Measurements from ENCODE around the gene MMP28. TPM values are rescaled to one million over a fixed set of nuclear protein-coding genes. Genes with fewer than 3 reads are reported as not detected.

MMP28 gene
- total and polyA plus RNA-seq, 2 of the 4 experiments (the other 2 are of a cell fraction), result 0.18 TPM; not detected in 1

DNA sequence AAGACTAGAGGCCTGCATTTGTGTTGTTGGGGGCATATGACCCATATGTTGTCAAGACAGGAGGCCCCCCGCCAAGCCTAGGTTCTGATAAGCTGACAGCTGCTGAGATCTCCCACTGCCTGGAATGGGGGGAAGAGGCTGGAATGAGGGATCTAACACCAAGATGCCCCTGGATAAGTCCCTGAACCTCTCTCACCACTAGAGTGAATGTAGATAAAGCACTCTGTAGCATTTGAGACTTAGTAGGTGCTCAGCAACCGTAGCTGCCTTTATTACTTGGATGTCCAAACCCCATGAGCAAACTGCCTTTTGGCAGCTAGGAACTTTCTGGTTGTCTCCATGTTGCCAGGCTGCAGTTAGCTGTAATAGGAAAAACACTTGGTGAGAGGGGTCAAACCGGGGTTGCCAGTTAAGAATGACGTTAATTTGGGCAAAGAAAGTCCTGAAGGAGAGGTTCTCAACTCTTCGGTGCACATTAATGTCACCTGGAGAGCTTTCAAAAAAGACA, 68.4 kb downstream of the MMP28 start:
- no peak overlapping the region for H3K4me3 ChIP-seq (ENCODE audit: insufficient read depth, low read depth, low read length)
- ATAC-seq (ENCODE audit: low read depth) (no peak), DNase-seq (no peak)
- peak overlapping the region; percentile 90; the same call in 1 of the 2 replicates for H3K27ac ChIP-seq (ENCODE audit: insufficient read depth, low read length)
- H4K91ac ChIP-seq (ENCODE audit: insufficient read depth, low read depth, low read length), result no peak overlapping the region
- H4K20me1 ChIP-seq (ENCODE audit: insufficient read depth, low read length), result peaks cover 13% of the 10 kb centered on the region; the same call in 1 of the 2 replicates
- dilution Hi-C loops (cut with HindIII; ENCODE audit: low sequenced_read_pairs, unreplicated experiment), result no loop called here
- ChIA-PET POLR2A (ENCODE audit: unreplicated experiment) (interaction anchor here (0.6 kb wide), 1 partner anchor 80 kb away, joined by 3 read pairs; no protein-coding TSS in a partner anchor), CTCF (interaction anchor here (0.6 kb wide), 1 partner anchor 114 kb away, joined by 3 read pairs; no protein-coding TSS in a partner anchor)
- WGBS, 2 experiments (ENCODE audit: extremely low coverage in 2 of 2, insufficient read length in 1 of 2), result 100% methylated on average over 2 of the region's 5 CpGs; no CpG with 5 or more reads in 1 of the 2 experiments
- in situ Hi-C loops (cut with MboI; ENCODE audit: low sequenced_read_pairs), result loop anchor here (25.0 kb wide), 1 partner anchor 365 kb away; the partner anchor contains the start of gene SLFN11
- H3K4ac ChIP-seq (ENCODE audit: low read depth, low read length), result peak overlapping the region; percentile 73
- peak overlapping the region; percentile 56 for H3K9ac ChIP-seq (ENCODE audit: low read depth, low read length)
- H3K9me3 ChIP-seq (ENCODE audit: control insufficient read depth, insufficient read depth, low read length), result no peaks in the 10 kb centered on the region
- H3K36me3 ChIP-seq (ENCODE audit: control insufficient read depth, insufficient read depth, low read length), result peaks cover 16% of the 10 kb centered on the region
- peak overlapping the region; percentile 15 for H2BK5ac ChIP-seq (ENCODE audit: low read depth, low read length, poor library complexity, severe bottlenecking)
- H2BK15ac ChIP-seq (ENCODE audit: low read depth, low read length), result no peak overlapping the region
- H2AK5ac ChIP-seq (ENCODE audit: low read depth, low read length), result peak overlapping the region; percentile 36; the same call in 1 of the 2 replicates
- H3K9me1 ChIP-seq (ENCODE audit: insufficient read depth, low read length), result peaks cover 18% of the 10 kb centered on the region
- H2BK20ac ChIP-seq (ENCODE audit: low read depth, low read length), result no peak overlapping the region
- peak overlapping the region; percentile 28; the same call in 1 of the 2 replicates for H3K23ac ChIP-seq (ENCODE audit: low read depth, low read length)
- H4K8ac ChIP-seq (ENCODE audit: low read depth in 2 of 2, low read length in 2 of 2), result peak overlapping the region in 1 of 2 experiments; percentile 19; a peak in 1 of 4 replicates
- H3K4me1 ChIP-seq (ENCODE audit: control insufficient read depth, insufficient read depth, low read length), result peaks cover 18% of the 10 kb centered on the region
- peak overlapping the region; percentile 50 for H3K4me2 ChIP-seq (ENCODE audit: low read depth, low read length)
- peak overlapping the region; percentile 58 for H4K5ac ChIP-seq (ENCODE audit: low read depth, low read length)
- H3K56ac ChIP-seq (ENCODE audit: extremely low read depth, insufficient read depth, low read length), result no peak overlapping the region
- no peaks in the 10 kb centered on the region for H3K27me3 ChIP-seq (ENCODE audit: control insufficient read depth, insufficient read depth, low read length)
- H3K14ac ChIP-seq (replicated peaks; ENCODE audit: low read depth, low read length), result peak overlapping the region; percentile 54
- H3K79me1 ChIP-seq (ENCODE audit: low read depth in 1 of 2, low read length in 2 of 2), result peaks cover 0 to 24% of the 10 kb centered on the region in 2 experiments; a peak in 2 of 4 replicates
- peak overlapping the region; percentile 49 for H3K18ac ChIP-seq (ENCODE audit: low read depth, low read length)
- intact Hi-C loops (cut with micrococcal nuclease), result no loop called here
- H2AFZ ChIP-seq (replicated peaks; ENCODE audit: low read length, poor library complexity), result no peak overlapping the region
- no TSS peak for BruUV-seq (replicated peaks)
- no peak overlapping the region for H2BK120ac ChIP-seq (ENCODE audit: low read depth, low read length)
- TF ChIP-seq FOS (IDR thresholded peaks at IDR 0.05; ENCODE audit: low read depth, low read length), result no peak
- TF ChIP-seq MXI1 (IDR thresholded peaks at IDR 0.05; ENCODE audit: borderline replicate concordance, low read depth, low read length), result no peak
- TF ChIP-seq MAFK (IDR thresholded peaks at IDR 0.05; ENCODE audit: low read depth, low read length), result no peak
- no peak for TF ChIP-seq NFE2L2 (IDR thresholded peaks at IDR 0.05; ENCODE audit: low read depth, low read length)
- no peak for TF ChIP-seq SMC3 (IDR thresholded peaks at IDR 0.05; ENCODE audit: low read depth, low read length)
- no peak for TF ChIP-seq POLR2A (IDR thresholded peaks at IDR 0.05; ENCODE audit: low read depth, low read length)
- TF ChIP-seq, protein P1, sequence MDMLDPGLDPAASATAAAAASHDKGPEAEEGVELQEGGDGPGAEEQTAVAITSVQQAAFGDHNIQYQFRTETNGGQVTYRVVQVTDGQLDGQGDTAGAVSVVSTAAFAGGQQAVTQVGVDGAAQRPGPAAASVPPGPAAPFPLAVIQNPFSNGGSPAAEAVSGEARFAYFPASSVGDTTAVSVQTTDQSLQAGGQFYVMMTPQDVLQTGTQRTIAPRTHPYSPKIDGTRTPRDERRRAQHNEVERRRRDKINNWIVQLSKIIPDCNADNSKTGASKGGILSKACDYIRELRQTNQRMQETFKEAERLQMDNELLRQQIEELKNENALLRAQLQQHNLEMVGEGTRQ (IDR thresholded peaks at IDR 0.05; ENCODE audit: low read depth, low read length), result no peak
- H2AK9ac ChIP-seq (replicated peaks; ENCODE audit: low read depth, low read length, poor library complexity), result no peak overlapping the region

Data from IMR-90 (cell line).